Karpas-422 (cell line): ENCODE measurements around the gene SLC35G2. TPM values are rescaled to one million over a fixed set of nuclear protein-coding genes. Genes with fewer than 3 reads are reported as not detected.

ENCODE experiments used
- total RNA-seq: library from RNA; depleted of rRNA; stranded (reverse); fragments of >200 nt; shearing (Covaris generic); gene quantifications from 2 replicates; pipeline ENCODE4 v1.2.3, GENCODE V29; 2014; ENCODE audit warnings: low replicate concordance; rRNA removed

SLC35G2 gene
- total RNA-seq, 1 experiment from 2014 or later: 11.4 TPM

Other genes with a start within 250 kb of the SLC35G2 start
- 12.6 and 13.7 TPM in 2 replicates for gene STAG1, start 66.7 kb upstream of the SLC35G2 start, total RNA-seq
- gene NCK1, start 43.1 kb downstream of the SLC35G2 start, total RNA-seq: 42.3 and 77.7 TPM in 2 replicates
- 1.1 and 3.2 TPM in 2 replicates for gene IL20RB, start 138.9 kb downstream of the SLC35G2 start, total RNA-seq